ENCODE data around the gene COL20A1. TPM values are rescaled to one million over a fixed set of nuclear protein-coding genes. Genes with fewer than 3 reads are reported as not detected.
"Not testable (repeated sequence)": the region's sequence is repeated elsewhere in the genome, so short reads cannot be mapped to it uniquely, and the experiment has no call there.

Gene COL20A1
- total and polyA plus RNA-seq, 7 experiments from 2014 or later, result 0.08 TPM; not detected in 6

DNA sequence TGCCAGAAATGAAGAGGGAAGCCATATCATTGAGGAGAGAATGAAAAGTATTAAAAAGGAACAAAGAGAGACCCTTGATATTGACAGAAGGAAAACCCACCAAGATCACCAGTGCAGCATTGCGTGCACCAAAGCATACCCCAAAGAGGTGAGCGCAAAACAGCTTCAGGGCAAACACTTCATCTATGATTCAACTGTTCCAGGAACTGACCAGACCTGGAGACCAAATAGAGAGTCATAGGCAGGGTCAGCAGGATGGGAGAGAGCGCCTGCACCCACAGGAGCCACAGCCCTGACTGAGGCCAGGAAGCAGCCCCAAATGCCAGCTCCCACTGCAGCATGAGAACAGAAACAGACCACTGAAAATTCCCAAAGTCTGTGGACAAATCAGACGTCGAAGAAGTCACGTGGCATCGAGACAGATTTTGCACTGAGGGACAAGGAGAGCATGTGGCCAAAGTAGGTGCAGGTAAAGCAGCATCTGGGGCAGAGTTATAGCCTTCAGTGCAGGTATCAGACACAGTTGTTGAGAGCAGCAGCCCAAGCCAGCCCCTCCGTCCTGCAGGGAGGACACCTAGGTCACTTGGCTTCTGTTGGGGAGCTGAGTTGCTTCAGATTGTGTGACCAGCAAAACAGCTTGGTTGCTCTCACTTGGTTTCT, 38.9 kb downstream of the COL20A1 start:
- ChIA-PET POLR2A (no interaction called here), CTCF (no interaction called here)
- Mint-ChIP-seq H3K4me1 (peaks cover 0 to 4% (median 0%) of the 10 kb centered on the region in 7 donors), H3K36me3 (peaks cover 0 to 13% (median 6%) of the 10 kb centered on the region in 5 donors), H3K27ac (peak overlapping the region in 1 of 9 donors; percentile 48), H3K4me3 (no peak overlapping the region), H3K9me3 (peaks cover 5 to 12% (median 10%) of the 10 kb centered on the region in 11 donors), H3K27me3 (peaks cover under 1 to 33% (median 23%) of the 10 kb centered on the region in 5 donors)
- H3K27me3 ChIP-seq (ENCODE audit: control insufficient read depth in 2 of 2, insufficient read depth in 2 of 2, low read length in 2 of 2), result no peaks in the 10 kb centered on the region
- H3K36me3 ChIP-seq (ENCODE audit: control insufficient read depth in 2 of 3, insufficient read depth in 3 of 3, low read length in 3 of 3), result no peaks in the 10 kb centered on the region
- peaks cover 0 to 19% (median 0%) of the 10 kb centered on the region in 3 experiments for H3K9me3 ChIP-seq (ENCODE audit: control insufficient read depth in 2 of 3, low read length in 3 of 3)
- H3K27ac ChIP-seq (ENCODE audit: low read depth, low read length), result no peak overlapping the region
- intact Hi-C loops (cut with micrococcal nuclease), result no loop called here
- H3K4me3 ChIP-seq (ENCODE audit: low read length), result no peak overlapping the region
- DNase-seq (no peak), ATAC-seq (no peak)
- peaks cover 0 to 2% of the 10 kb centered on the region in 2 donors for H3K4me1 ChIP-seq (ENCODE audit: control insufficient read depth in 2 of 2, insufficient read depth in 2 of 2, low read length in 2 of 2)

DNA sequence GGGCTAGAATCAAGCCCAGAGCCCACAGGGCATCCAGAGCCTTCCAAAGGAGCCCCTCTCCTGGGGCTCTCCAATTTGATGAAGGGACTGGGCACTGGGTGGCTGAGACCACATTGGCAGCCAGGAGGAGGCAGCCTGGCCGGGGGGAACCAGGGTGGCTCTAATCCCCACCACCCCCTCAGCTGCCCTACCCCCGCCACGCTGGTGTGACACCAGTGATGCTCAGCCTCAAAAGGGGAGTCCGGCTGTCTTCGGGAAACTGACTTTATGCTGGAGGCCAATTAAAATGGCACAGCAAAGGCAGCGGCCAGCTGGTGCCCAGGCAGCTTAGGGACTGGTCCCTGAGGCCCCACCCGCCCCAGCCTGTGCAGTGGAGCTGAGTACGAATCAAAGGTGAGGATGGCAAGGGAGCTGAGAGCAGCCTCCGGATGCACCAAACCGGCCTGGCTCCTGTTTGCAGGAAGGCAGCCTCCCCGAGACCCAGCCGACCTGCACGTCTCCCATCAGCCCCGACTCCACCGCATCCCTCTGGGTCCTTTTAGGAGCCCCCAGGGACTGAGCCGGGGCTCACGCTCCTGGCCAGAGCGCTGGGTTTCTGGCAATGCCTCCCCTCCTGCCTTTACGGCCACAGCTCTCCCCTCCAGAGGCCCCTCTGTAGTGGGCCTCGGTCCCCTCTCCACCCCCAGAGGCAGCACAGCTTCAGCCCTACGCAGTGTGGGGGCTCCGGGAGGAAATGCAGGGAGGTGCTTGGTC, 39.7 kb downstream of the COL20A1 start:
- Histone ChIP-seq H3K9me3 (ENCODE audit: control insufficient read depth in 2 of 3, low read length in 3 of 3) (peaks cover 0 to 19% (median 0%) of the 10 kb centered on the region in 3 experiments), H3K27ac (ENCODE audit: low read depth, low read length) (no peak overlapping the region), H3K4me3 (ENCODE audit: low read length) (no peak overlapping the region), H3K27me3 (ENCODE audit: control insufficient read depth in 2 of 2, insufficient read depth in 2 of 2, low read length in 2 of 2) (no peaks in the 10 kb centered on the region), H3K36me3 (ENCODE audit: control insufficient read depth in 2 of 3, insufficient read depth in 3 of 3, low read length in 3 of 3) (no peaks in the 10 kb centered on the region), H3K4me1 (ENCODE audit: control insufficient read depth in 2 of 2, insufficient read depth in 2 of 2, low read length in 2 of 2) (no peaks in the 10 kb centered on the region)
- intact Hi-C loops (cut with micrococcal nuclease), result no loop called here
- ChIA-PET POLR2A (no interaction called here), CTCF (no interaction called here)
- Mint-ChIP-seq H3K36me3 (peaks cover 0 to 13% (median 6%) of the 10 kb centered on the region in 5 donors), H3K9me3 (peaks cover 5 to 12% (median 8%) of the 10 kb centered on the region in 11 donors), H3K27me3 (peaks cover 4 to 39% (median 30%) of the 10 kb centered on the region in 5 donors), H3K4me1 (no peaks in the 10 kb centered on the region), H3K4me3 (no peak overlapping the region), H3K27ac (no peak overlapping the region)
- ATAC-seq (no peak), DNase-seq (no peak)

- H3K27ac Mint-ChIP-seq, result no peak overlapping the region
- intact Hi-C loops (cut with micrococcal nuclease), result no loop called here
- CTCF ChIA-PET, result no interaction called here
- H3K9me3 Mint-ChIP-seq, result peaks cover 5 to 12% (median 10%) of the 10 kb centered on the region in 11 donors
- H3K36me3 ChIP-seq (ENCODE audit: control insufficient read depth in 2 of 3, insufficient read depth in 3 of 3, low read length in 3 of 3), result no peaks in the 10 kb centered on the region
- peaks cover 0 to 19% (median 0%) of the 10 kb centered on the region in 3 experiments for H3K9me3 ChIP-seq (ENCODE audit: control insufficient read depth in 2 of 3, low read length in 3 of 3)
- no peaks in the 10 kb centered on the region for H3K4me1 ChIP-seq (ENCODE audit: control insufficient read depth in 2 of 2, insufficient read depth in 2 of 2, low read length in 2 of 2)
- H3K27ac ChIP-seq (ENCODE audit: low read depth, low read length), result no peak overlapping the region
- peaks cover 0 to 13% (median 6%) of the 10 kb centered on the region in 5 donors for H3K36me3 Mint-ChIP-seq
- H3K4me3 Mint-ChIP-seq, result no peak overlapping the region
- peaks cover 4 to 41% (median 33%) of the 10 kb centered on the region in 5 donors for H3K27me3 Mint-ChIP-seq
- no peaks in the 10 kb centered on the region for H3K27me3 ChIP-seq (ENCODE audit: control insufficient read depth in 2 of 2, insufficient read depth in 2 of 2, low read length in 2 of 2)
- ATAC-seq, result no peak
- DNase-seq, result no peak
- no peaks in the 10 kb centered on the region for H3K4me1 Mint-ChIP-seq
- POLR2A ChIA-PET, result no interaction called here
- no peak overlapping the region for H3K4me3 ChIP-seq (ENCODE audit: low read length)
Measured at GRCh38 chr20:63333241-63333836, 40.4 kb downstream of the COL20A1 start.

DNA sequence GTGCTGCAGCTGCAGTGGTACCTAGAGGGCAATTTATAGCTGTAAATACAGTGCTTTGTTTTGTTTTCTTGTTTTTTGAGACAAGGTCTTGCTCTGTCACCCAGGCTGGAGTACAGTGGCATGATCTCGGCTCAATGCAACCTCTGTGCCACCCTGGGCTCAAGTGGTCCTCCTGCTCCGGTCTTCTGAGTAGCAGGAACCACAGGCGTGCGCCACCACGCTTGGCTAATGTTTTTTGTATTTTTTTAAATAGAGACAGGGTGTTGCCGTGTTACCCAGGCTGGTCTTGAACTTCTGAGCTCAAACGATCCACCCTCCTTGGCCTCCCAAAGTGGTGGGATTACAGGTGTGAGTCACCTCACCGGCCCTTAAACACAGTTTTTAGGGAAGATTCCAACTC, 41.4 kb downstream of the COL20A1 start:
- peaks cover 4 to 47% (median 40%) of the 10 kb centered on the region in 5 donors for H3K27me3 Mint-ChIP-seq
- H3K4me1 Mint-ChIP-seq, result no peaks in the 10 kb centered on the region
- Histone ChIP-seq H3K4me1 (ENCODE audit: control insufficient read depth in 2 of 2, insufficient read depth in 2 of 2, low read length in 2 of 2) (no peaks in the 10 kb centered on the region), H3K36me3 (ENCODE audit: control insufficient read depth in 2 of 3, insufficient read depth in 3 of 3, low read length in 3 of 3) (no peaks in the 10 kb centered on the region), H3K27ac (ENCODE audit: low read depth, low read length) (no peak overlapping the region), H3K27me3 (ENCODE audit: control insufficient read depth in 2 of 2, insufficient read depth in 2 of 2, low read length in 2 of 2) (no peaks in the 10 kb centered on the region), H3K9me3 (ENCODE audit: control insufficient read depth in 2 of 3, low read length in 3 of 3) (peaks cover 0 to 19% (median 0%) of the 10 kb centered on the region in 3 experiments), H3K4me3 (ENCODE audit: low read length) (no peak overlapping the region)
- ATAC-seq, result no peak
- ChIA-PET POLR2A (no interaction called here), CTCF (no interaction called here)
- no peak for DNase-seq
- H3K27ac Mint-ChIP-seq, result no peak overlapping the region
- intact Hi-C loops (cut with micrococcal nuclease), result no loop called here
- peaks cover 5 to 16% (median 10%) of the 10 kb centered on the region in 11 donors for H3K9me3 Mint-ChIP-seq
- H3K36me3 Mint-ChIP-seq, result peaks cover 0 to 13% (median 6%) of the 10 kb centered on the region in 5 donors
- no peak overlapping the region for H3K4me3 Mint-ChIP-seq

- H3K4me3 Mint-ChIP-seq; H3K4me3 ChIP-seq (ENCODE audit: low read length); H3K4me1 Mint-ChIP-seq; ATAC-seq; H3K27ac ChIP-seq (ENCODE audit: low read depth, low read length); DNase-seq; H3K4me1 ChIP-seq (ENCODE audit: control insufficient read depth in 2 of 2, insufficient read depth in 2 of 2, low read length in 2 of 2); CTCF ChIA-PET; intact Hi-C loops (cut with micrococcal nuclease); POLR2A ChIA-PET; H3K36me3 ChIP-seq (ENCODE audit: control insufficient read depth in 2 of 3, insufficient read depth in 3 of 3, low read length in 3 of 3); H3K27me3 ChIP-seq (ENCODE audit: control insufficient read depth in 2 of 2, insufficient read depth in 2 of 2, low read length in 2 of 2); H3K27ac Mint-ChIP-seq: not testable (repeated sequence)
- Mint-ChIP-seq H3K36me3 (peaks cover 0 to 13% (median 6%) of the 10 kb centered on the region in 5 donors), H3K9me3 (peaks cover 5 to 19% (median 10%) of the 10 kb centered on the region in 11 donors), H3K27me3 (peaks cover 4 to 47% (median 43%) of the 10 kb centered on the region in 5 donors)
- H3K9me3 ChIP-seq (ENCODE audit: control insufficient read depth in 2 of 3, low read length in 3 of 3), result peaks cover 0 to 19% (median 0%) of the 10 kb centered on the region in 3 experiments
Measured at GRCh38 chr20:63335060-63335459, 42.1 kb downstream of the COL20A1 start.

DNA sequence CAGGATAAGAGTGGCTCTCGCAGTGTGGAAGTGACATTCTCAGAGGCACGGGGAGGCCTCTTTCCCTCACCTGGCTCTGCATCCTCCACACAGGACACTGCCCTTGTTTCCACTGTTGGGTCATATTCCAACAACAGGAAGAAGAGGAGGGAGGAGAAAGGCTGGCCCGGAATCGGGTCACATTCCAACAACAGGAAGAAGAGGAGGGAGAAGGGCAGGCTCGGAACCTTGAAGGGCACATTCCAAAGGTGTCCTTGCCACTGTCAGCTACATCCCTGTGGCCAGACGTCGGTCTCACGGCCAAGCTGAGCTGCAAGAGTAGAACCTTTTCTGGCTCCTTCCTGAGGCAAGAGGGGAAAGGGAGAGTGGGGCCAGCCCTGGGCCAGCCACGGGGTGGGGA, 42.7 kb downstream of the COL20A1 start:
- Mint-ChIP-seq H3K4me1 (no peaks in the 10 kb centered on the region), H3K4me3 (no peak overlapping the region), H3K9me3 (peaks cover 5 to 24% (median 10%) of the 10 kb centered on the region in 11 donors), H3K36me3 (peaks cover 0 to 13% (median 6%) of the 10 kb centered on the region in 5 donors), H3K27me3 (peaks cover 4 to 47% (median 43%) of the 10 kb centered on the region in 5 donors), H3K27ac (no peak overlapping the region)
- no peak overlapping the region for H3K4me3 ChIP-seq (ENCODE audit: low read length)
- no peaks in the 10 kb centered on the region for H3K36me3 ChIP-seq (ENCODE audit: control insufficient read depth in 2 of 3, insufficient read depth in 3 of 3, low read length in 3 of 3)
- no peaks in the 10 kb centered on the region for H3K27me3 ChIP-seq (ENCODE audit: control insufficient read depth in 2 of 2, insufficient read depth in 2 of 2, low read length in 2 of 2)
- no peak overlapping the region for H3K27ac ChIP-seq (ENCODE audit: low read depth, low read length)
- no peak for ATAC-seq
- no peak for DNase-seq
- CTCF ChIA-PET, result no interaction called here
- H3K9me3 ChIP-seq (ENCODE audit: control insufficient read depth in 2 of 3, low read length in 3 of 3), result peaks cover 0 to 16% (median 0%) of the 10 kb centered on the region in 3 experiments
- intact Hi-C loops (cut with micrococcal nuclease), result no loop called here
- POLR2A ChIA-PET, result no interaction called here
- H3K4me1 ChIP-seq (ENCODE audit: control insufficient read depth in 2 of 2, insufficient read depth in 2 of 2, low read length in 2 of 2), result no peaks in the 10 kb centered on the region

Measured in naive thymus-derived CD4-positive, alpha-beta T cell (primary cell).